Glutamatergic neuron (in vitro differentiated cells): Measurements from ENCODE around the gene LCMT2. TPM values are rescaled to one million over a fixed set of nuclear protein-coding genes. Genes with fewer than 3 reads are reported as not detected.

Experiments
- DNase-seq: peaks from one replicate; pipeline ENCODE4 v3.0.0; 2022
- H3K27ac Mint-ChIP-seq: one replicate; pipeline ENCODE4 v1.8.0; 2020; ENCODE audit warnings: mild to moderate bottlenecking, mixed read lengths, inconsistent platforms; ENCODE audit not compliant: unreplicated experiment
- H3K27me3 Mint-ChIP-seq: one replicate; pipeline ENCODE4 v1.8.0; 2020; ENCODE audit warnings: mild to moderate bottlenecking, moderate library complexity, mixed read lengths, inconsistent platforms; ENCODE audit not compliant: unreplicated experiment
- H3K36me3 Mint-ChIP-seq: one replicate; pipeline ENCODE4 v1.8.0; 2020; ENCODE audit warnings: mild to moderate bottlenecking, mixed read lengths, inconsistent platforms; ENCODE audit not compliant: unreplicated experiment
- H3K4me1 Mint-ChIP-seq: one replicate; pipeline ENCODE4 v1.8.0; 2020; ENCODE audit warnings: mild to moderate bottlenecking, low read depth, mixed read lengths, inconsistent platforms; ENCODE audit not compliant: unreplicated experiment
- H3K4me3 Mint-ChIP-seq: one replicate; pipeline ENCODE4 v1.8.0; 2020; ENCODE audit warnings: mild to moderate bottlenecking, mixed read lengths, inconsistent platforms; ENCODE audit not compliant: unreplicated experiment
- H3K9me3 Mint-ChIP-seq: one replicate; pipeline ENCODE4 v1.8.0; 2020; ENCODE audit warnings: mild to moderate bottlenecking, moderate library complexity, mixed read lengths, inconsistent platforms; ENCODE audit not compliant: unreplicated experiment
- total RNA-seq: library from RNA; stranded (reverse); fragmentation: NEBNext Ultra II Directional; extraction: Animal tissue kit (Norgen Biotek cat#: 25700); gene quantifications from one replicate; pipeline ENCODE4 v1.2.1, GENCODE V29; 2021; ENCODE audit not compliant: unreplicated experiment
- TF ChIP-seq, protein P1 (sequence below): fragments of 200-600 bp; sonication (generic); IDR thresholded peaks from one replicate; pipeline ENCODE4 v1.5.0; 2021; ENCODE audit not compliant: partially characterized antibody, unreplicated experiment

The LCMT2 gene
- total RNA-seq, 1 donor from 2014 or later, result 8.0 TPM

DNA sequence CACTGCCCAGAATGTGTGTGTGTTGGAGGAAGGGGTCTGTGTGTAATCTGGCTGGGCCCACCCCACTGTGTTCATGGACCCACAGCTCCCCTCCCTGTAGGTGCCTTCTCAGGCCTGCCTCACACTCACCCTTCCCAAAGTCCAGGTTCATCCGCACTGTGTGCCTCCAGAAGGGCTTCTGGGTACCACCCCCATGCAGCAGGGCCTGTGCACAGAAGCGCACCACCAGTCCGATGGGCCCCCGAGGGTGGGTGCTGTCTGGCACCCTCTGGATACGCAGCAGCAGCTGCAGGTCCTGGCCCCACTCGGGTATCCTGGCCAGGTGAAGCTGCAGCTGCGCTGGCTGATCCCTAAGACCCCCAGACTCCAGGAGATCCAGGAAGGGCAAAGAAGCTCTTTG, 50.9 kb downstream of the LCMT2 start:
- Mint-ChIP-seq H3K27me3 (peaks cover 6% of the 10 kb centered on the region), H3K4me3 (no peak overlapping the region), H3K4me1 (no peaks in the 10 kb centered on the region), H3K36me3 (no peaks in the 10 kb centered on the region), H3K9me3 (no peaks in the 10 kb centered on the region), H3K27ac (no peak overlapping the region)
- TF ChIP-seq, protein P1, sequence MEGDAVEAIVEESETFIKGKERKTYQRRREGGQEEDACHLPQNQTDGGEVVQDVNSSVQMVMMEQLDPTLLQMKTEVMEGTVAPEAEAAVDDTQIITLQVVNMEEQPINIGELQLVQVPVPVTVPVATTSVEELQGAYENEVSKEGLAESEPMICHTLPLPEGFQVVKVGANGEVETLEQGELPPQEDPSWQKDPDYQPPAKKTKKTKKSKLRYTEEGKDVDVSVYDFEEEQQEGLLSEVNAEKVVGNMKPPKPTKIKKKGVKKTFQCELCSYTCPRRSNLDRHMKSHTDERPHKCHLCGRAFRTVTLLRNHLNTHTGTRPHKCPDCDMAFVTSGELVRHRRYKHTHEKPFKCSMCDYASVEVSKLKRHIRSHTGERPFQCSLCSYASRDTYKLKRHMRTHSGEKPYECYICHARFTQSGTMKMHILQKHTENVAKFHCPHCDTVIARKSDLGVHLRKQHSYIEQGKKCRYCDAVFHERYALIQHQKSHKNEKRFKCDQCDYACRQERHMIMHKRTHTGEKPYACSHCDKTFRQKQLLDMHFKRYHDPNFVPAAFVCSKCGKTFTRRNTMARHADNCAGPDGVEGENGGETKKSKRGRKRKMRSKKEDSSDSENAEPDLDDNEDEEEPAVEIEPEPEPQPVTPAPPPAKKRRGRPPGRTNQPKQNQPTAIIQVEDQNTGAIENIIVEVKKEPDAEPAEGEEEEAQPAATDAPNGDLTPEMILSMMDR, result no peak
- DNase-seq, result no peak

DNA sequence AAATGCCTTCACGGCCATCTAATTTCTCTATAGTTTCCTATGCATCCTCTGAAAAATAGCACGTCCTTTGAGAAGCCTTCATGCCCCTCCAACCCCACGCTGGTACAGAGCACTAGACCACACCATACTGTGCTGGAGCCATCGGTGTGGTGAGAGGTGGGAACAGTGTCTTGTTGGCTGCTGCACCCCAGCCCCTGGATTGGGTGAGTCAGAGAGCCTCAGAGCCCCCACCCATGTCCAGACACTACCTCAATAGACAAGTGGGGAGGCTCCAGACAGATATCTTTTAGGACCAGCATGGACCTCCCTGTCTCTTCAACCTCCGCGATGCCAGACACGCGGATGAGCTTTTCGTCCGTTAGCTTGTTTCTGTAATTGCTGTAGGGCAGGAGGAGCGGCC, 51.5 kb downstream of the LCMT2 start:
- Mint-ChIP-seq H3K36me3 (no peaks in the 10 kb centered on the region), H3K9me3 (no peaks in the 10 kb centered on the region), H3K4me1 (no peaks in the 10 kb centered on the region), H3K27ac (no peak overlapping the region), H3K27me3 (peaks cover 6% of the 10 kb centered on the region), H3K4me3 (no peak overlapping the region)
- TF ChIP-seq, protein P1, result no peak
- no peak for DNase-seq

- Mint-ChIP-seq H3K4me3 (no peak overlapping the region), H3K27me3 (peaks cover 6% of the 10 kb centered on the region), H3K27ac (no peak overlapping the region), H3K36me3 (no peaks in the 10 kb centered on the region), H3K9me3 (no peaks in the 10 kb centered on the region), H3K4me1 (no peaks in the 10 kb centered on the region)
- no peak for DNase-seq
- TF ChIP-seq, protein P1, result no peak
Observed at GRCh38 chr15:43277901-43278300, 52.5 kb downstream of the LCMT2 start.

- TF ChIP-seq, protein P1, result no peak
- no peaks in the 10 kb centered on the region for H3K9me3 Mint-ChIP-seq
- DNase-seq, result no peak
- H3K36me3 Mint-ChIP-seq, result no peaks in the 10 kb centered on the region
- H3K4me3 Mint-ChIP-seq, result no peak overlapping the region
- H3K4me1 Mint-ChIP-seq, result no peaks in the 10 kb centered on the region
- H3K27me3 Mint-ChIP-seq, result peaks cover 6% of the 10 kb centered on the region
- H3K27ac Mint-ChIP-seq, result no peak overlapping the region
Observed at GRCh38 chr15:43277231-43277823, 53.0 kb downstream of the LCMT2 start.

DNA sequence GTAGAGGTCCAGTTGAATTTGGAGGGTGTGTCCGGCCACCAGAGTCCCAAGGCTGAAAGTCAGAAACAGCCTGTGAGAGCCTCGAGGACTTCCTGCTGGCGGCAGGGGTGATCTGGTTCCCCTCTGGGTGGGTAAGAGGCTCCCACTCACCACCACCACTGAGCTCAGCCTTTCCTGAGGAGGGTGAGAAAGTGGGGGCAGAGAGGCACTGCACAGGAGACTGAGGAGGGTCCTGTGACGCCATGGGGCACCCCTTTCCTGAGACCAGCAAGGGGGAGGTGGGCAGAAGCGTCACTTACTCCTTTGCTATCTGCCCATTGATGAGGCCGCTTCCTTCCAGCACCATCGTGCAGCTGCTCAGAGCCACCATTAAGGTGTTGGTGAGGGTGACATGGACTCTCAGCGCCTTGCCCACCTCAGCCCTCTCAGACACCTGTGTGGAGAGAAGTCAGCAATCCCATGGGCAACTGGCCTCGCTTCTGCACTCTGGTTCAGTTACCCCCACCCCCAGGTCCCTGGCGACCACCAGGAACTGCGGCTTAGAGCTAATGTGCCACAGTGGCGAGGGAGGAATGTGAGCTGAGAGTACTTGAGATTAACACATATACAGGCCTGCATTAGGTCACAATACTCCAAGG, 53.7 kb downstream of the LCMT2 start:
- Mint-ChIP-seq H3K9me3 (no peaks in the 10 kb centered on the region), H3K27ac (no peak overlapping the region), H3K4me3 (no peak overlapping the region), H3K36me3 (no peaks in the 10 kb centered on the region), H3K27me3 (peaks cover 6% of the 10 kb centered on the region), H3K4me1 (no peaks in the 10 kb centered on the region)
- no peak for DNase-seq
- TF ChIP-seq, protein P1, result no peak
